ENCODE data around the gene CDH4. TPM values are rescaled to one million over a fixed set of nuclear protein-coding genes. Genes with fewer than 3 reads are reported as not detected.

The CDH4 gene
- total RNA-seq, 1 experiment from 2014 or later = not detected

DNA sequence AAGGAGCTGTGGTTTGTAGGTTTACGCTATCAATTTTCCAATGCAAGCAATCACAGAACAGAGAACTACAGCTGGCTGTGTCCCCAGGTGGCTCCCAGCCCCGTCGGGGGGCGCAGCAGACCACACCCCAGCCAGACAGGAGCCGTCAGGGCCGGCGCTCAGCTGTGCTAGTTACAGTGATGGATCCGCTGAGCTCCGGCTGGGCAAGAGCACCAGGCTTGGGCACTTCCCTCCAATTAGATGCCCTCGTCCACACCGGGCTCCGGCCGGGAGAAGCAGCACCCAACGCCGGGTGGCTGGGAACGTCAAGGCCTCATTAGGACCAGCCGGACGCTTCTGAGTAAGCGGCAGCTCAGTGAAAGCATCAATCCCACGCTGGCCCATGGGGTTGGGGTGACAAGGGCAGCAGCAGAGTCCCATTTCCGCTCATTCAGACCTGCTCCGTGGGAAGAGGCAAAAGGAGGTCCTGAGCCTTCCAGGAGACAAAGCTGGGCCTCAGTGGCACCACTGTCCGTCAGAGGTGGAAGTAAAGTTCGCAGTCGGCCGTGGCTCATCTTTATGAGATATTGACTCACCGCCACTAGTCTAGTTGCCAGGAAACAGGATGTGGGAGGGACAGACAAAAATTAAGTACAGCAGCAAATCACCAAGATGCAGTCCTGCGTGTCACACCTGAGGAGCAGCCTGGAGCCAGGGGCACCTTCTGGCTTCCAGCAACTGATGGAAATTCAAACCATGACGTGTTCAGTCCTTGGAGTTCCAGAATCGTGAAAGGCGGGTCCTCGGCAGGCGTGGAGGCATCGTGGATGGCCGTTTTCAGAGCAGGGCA lies 649.5 kb downstream of the CDH4 start:
- no peaks in the 10 kb centered on the region for H3K9me3 ChIP-seq (ENCODE audit: control insufficient read depth, insufficient read depth, low read depth, low read length)
- peaks cover 7% of the 10 kb centered on the region; the same call in 1 of the 2 replicates for H3K4me1 ChIP-seq (ENCODE audit: control insufficient read depth, insufficient read depth, low read length)
- in situ Hi-C loops (cut with HindIII; ENCODE audit: low pct_unique_long_range_greater_than_20kb, low sequenced_read_pairs) = no loop called here
- ChIA-PET POLR2A (no interaction called here), CTCF (interaction anchor here (0.6 kb wide), 1 partner anchor 1498 kb away, joined by 3 read pairs; no protein-coding TSS in a partner anchor)
- ATAC-seq = peak; percentile 20; the same call in 1 of the 2 replicates
- intact Hi-C loops (cut with micrococcal nuclease; ENCODE audit: unreplicated experiment) = no loop called here
- no peaks in the 10 kb centered on the region for H3K36me3 ChIP-seq (ENCODE audit: control insufficient read depth, insufficient read depth, low read length)
- no peak overlapping the region for H3K4me3 ChIP-seq (ENCODE audit: low read depth in 2 of 2, low read length in 2 of 2)
- TF ChIP-seq, protein P1, sequence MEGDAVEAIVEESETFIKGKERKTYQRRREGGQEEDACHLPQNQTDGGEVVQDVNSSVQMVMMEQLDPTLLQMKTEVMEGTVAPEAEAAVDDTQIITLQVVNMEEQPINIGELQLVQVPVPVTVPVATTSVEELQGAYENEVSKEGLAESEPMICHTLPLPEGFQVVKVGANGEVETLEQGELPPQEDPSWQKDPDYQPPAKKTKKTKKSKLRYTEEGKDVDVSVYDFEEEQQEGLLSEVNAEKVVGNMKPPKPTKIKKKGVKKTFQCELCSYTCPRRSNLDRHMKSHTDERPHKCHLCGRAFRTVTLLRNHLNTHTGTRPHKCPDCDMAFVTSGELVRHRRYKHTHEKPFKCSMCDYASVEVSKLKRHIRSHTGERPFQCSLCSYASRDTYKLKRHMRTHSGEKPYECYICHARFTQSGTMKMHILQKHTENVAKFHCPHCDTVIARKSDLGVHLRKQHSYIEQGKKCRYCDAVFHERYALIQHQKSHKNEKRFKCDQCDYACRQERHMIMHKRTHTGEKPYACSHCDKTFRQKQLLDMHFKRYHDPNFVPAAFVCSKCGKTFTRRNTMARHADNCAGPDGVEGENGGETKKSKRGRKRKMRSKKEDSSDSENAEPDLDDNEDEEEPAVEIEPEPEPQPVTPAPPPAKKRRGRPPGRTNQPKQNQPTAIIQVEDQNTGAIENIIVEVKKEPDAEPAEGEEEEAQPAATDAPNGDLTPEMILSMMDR (IDR thresholded peaks at IDR 0.05) = no peak
- no peak for TF ChIP-seq SIN3A (IDR thresholded peaks at IDR 0.05; ENCODE audit: borderline replicate concordance, insufficient read depth, low read depth, low read length)
- TF ChIP-seq POLR2AphosphoS5 (IDR thresholded peaks at IDR 0.05; ENCODE audit: low read depth, low read length) = no peak
- no peak for TF ChIP-seq TCF7L2 (IDR thresholded peaks at IDR 0.05; ENCODE audit: low read depth, low read length)
- TF ChIP-seq, protein P2, sequence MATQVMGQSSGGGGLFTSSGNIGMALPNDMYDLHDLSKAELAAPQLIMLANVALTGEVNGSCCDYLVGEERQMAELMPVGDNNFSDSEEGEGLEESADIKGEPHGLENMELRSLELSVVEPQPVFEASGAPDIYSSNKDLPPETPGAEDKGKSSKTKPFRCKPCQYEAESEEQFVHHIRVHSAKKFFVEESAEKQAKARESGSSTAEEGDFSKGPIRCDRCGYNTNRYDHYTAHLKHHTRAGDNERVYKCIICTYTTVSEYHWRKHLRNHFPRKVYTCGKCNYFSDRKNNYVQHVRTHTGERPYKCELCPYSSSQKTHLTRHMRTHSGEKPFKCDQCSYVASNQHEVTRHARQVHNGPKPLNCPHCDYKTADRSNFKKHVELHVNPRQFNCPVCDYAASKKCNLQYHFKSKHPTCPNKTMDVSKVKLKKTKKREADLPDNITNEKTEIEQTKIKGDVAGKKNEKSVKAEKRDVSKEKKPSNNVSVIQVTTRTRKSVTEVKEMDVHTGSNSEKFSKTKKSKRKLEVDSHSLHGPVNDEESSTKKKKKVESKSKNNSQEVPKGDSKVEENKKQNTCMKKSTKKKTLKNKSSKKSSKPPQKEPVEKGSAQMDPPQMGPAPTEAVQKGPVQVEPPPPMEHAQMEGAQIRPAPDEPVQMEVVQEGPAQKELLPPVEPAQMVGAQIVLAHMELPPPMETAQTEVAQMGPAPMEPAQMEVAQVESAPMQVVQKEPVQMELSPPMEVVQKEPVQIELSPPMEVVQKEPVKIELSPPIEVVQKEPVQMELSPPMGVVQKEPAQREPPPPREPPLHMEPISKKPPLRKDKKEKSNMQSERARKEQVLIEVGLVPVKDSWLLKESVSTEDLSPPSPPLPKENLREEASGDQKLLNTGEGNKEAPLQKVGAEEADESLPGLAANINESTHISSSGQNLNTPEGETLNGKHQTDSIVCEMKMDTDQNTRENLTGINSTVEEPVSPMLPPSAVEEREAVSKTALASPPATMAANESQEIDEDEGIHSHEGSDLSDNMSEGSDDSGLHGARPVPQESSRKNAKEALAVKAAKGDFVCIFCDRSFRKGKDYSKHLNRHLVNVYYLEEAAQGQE (IDR thresholded peaks at IDR 0.05; ENCODE audit: insufficient read depth in 1 of 2, low read depth in 2 of 2, low read length in 1 of 2) = no peak
- no TSS peak for BruUV-seq (replicated peaks)
- no peak overlapping the region for H3K27ac ChIP-seq (ENCODE audit: low read length)
- no peak for DNase-seq (ENCODE audit: low read depth, low spot score)
- H3K27me3 ChIP-seq (ENCODE audit: control insufficient read depth, insufficient read depth, low read length) = peaks cover 4% of the 10 kb centered on the region; the same call in 1 of the 2 replicates

DNA sequence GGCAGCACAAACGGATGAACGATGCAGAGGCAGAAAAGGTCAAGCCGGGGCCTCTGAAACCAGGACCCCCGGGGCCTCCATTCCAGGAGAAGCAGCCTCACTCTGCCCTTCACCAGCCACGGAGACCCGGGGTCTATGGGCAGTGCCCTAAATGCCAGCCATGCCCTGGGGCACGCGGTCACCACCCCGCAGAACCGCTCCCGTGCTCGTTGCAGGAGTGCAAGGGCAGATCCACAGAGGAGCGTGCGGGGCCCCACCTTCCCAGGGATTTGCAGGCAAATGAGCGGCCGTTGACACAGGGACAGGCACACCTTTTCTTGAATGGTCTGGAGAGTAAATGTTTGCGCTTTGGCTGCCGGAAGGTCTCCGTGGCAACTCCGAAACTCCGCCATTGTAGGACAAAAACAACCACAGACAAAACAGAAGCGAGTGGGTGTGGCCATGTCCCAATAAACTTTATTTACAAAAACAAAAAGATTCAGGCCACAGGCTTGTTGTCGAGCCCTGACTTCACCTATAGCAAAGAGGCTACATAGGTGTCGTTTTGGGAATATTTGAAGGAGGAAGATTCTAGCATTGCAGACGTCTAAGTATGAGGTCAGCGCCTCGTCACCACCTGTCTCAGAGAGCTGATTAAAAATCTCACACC lies 650.3 kb downstream of the CDH4 start:
- no TSS peak for BruUV-seq (replicated peaks)
- in situ Hi-C loops (cut with HindIII; ENCODE audit: low pct_unique_long_range_greater_than_20kb, low sequenced_read_pairs) = no loop called here

More for the DNA sequence above, 650.3 kb downstream of the CDH4 start:
- ChIA-PET CTCF (no interaction called here), POLR2A (no interaction called here)
- ATAC-seq = no peak
- intact Hi-C loops (cut with micrococcal nuclease; ENCODE audit: unreplicated experiment) = no loop called here
- Histone ChIP-seq H3K4me3 (ENCODE audit: low read depth in 2 of 2, low read length in 2 of 2) (no peak overlapping the region), H3K27me3 (ENCODE audit: control insufficient read depth, insufficient read depth, low read length) (peaks cover 4% of the 10 kb centered on the region; the same call in 1 of the 2 replicates), H3K27ac (ENCODE audit: low read length) (no peak overlapping the region), H3K4me1 (ENCODE audit: control insufficient read depth, insufficient read depth, low read length) (peaks cover 7% of the 10 kb centered on the region; the same call in 1 of the 2 replicates), H3K36me3 (ENCODE audit: control insufficient read depth, insufficient read depth, low read length) (no peaks in the 10 kb centered on the region), H3K9me3 (ENCODE audit: control insufficient read depth, insufficient read depth, low read depth, low read length) (no peaks in the 10 kb centered on the region)
- TF ChIP-seq SIN3A (IDR thresholded peaks at IDR 0.05; ENCODE audit: borderline replicate concordance, insufficient read depth, low read depth, low read length) (no peak), TCF7L2 (IDR thresholded peaks at IDR 0.05; ENCODE audit: low read depth, low read length) (no peak), POLR2AphosphoS5 (IDR thresholded peaks at IDR 0.05; ENCODE audit: low read depth, low read length) (no peak)
- TF ChIP-seq, protein P1 (IDR thresholded peaks at IDR 0.05) = no peak
- TF ChIP-seq, protein P2 (IDR thresholded peaks at IDR 0.05; ENCODE audit: insufficient read depth in 1 of 2, low read depth in 2 of 2, low read length in 1 of 2) = no peak
- no peak for DNase-seq (ENCODE audit: low read depth, low spot score)
